HG02763 (cell line): ENCODE results near the gene HRH2.
"Not testable (repeated sequence)": the region's sequence is repeated elsewhere in the genome, so short reads cannot be mapped to it uniquely, and the experiment has no call there.

ENCODE experiments used
- ATAC-seq: cut with Tn5 transposase; IDR thresholded peaks from one replicate; pipeline ENCODE4 v1.9.1; 2021; ENCODE audit warnings: mild to moderate bottlenecking, moderate library complexity; ENCODE audit not compliant: unreplicated experiment

The HRH2 gene

DNA sequence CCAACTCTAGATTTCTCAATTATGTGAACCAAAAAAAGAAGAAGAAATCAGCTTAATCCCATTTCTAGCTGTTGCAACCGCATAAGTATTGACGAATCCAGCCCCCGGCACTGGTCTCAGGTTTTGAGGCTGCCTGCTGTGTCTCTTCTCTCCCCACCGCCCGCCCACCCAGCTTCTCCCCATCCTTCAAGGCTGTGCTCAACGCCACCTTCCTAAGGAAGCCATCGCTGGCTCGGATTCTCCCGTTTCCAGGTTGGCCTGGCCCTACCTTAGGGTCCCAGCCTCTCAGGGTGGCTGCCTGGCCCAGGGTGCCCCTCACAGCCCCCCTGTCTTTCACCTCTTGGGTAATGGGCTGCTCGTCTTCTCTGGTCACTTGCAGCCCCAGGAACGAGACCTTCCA lies 77.8 kb downstream of the HRH2 start:
- ATAC-seq, result no peak

DNA sequence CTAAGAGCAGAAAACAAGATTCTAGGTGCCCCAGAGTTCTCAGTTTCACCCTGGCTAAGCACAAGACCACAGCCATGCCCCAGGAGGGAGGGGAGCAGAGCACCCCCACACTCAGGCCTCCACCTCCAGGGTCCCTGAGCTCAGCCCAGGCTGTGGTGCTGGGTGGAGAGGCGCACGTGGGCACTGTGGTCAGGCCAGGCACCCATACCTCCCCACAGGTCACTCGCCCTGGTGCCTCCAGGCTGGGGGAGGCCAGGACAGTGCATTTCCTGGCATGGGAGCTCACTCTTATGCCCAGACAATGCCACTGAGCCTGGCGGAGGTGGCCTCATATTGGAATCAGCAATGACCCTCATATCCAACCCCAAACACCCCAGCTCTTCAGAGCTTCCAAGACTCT lies 78.8 kb downstream of the HRH2 start:
- ATAC-seq, result no peak

DNA sequence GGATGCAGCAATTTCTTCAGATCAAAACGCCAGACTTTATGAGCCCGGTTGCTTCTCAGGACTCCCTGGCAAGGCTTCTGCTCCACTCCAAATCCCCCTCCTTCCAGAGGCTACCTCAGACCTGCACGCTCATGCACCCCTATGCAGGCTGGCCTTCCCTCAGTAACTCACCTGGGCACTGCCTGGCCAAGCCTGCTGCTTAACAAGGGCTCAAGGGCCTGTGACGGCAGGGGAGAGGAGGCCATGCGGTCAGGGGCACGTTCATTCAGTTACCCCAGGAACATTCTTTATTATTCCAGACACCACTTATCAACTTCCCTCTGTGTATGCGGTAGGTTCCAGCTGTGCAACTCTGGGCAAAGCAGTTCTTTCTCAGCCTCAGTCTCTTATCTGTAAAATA lies 79.6 kb downstream of the HRH2 start:
- no peak for ATAC-seq

DNA sequence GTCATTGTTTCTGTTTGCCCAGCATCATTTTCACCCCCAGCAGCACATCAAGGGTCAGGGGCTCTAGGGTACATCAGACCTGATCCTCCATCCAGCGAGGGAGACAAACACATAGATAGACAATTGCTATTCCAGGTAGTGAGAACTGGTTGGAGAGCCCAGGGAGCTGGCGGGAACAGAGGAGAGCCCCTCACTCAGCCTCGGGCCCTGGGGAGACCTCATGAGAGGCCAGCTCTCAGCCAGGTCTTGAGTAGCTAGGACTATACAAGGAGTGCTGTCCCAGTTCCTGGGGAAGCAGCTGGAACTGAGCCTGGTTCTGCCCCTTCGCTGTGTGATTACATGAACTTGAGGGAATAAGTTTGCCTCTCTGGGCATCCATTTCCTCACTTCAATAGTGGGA lies 80.3 kb downstream of the HRH2 start:
- no peak for ATAC-seq

DNA sequence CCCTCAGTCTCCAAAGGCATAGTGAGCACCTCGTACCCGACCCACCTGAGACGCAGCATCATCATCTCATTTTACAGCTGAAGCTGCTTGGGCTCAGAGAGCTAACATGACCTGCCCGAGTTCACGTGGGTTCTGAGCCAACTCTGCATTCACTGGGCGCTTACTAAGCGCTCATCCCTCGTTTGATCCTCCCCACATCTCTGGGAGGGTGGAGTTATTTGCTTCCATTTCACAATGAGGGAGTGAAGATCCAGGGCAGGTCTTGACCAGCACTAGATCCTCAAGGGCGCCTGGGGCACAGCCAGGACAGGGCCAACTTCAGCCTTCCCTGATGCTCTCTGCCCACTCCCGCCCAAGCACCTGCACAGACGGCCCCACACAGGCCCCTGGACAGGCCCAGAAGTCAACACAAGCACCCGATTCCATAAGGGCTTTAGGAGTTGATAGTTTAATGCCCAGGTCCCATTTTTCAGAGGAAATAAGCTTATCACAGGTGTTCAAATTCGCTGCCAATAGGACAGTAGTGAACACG lies 80.8 kb downstream of the HRH2 start:
- no peak for ATAC-seq

DNA sequence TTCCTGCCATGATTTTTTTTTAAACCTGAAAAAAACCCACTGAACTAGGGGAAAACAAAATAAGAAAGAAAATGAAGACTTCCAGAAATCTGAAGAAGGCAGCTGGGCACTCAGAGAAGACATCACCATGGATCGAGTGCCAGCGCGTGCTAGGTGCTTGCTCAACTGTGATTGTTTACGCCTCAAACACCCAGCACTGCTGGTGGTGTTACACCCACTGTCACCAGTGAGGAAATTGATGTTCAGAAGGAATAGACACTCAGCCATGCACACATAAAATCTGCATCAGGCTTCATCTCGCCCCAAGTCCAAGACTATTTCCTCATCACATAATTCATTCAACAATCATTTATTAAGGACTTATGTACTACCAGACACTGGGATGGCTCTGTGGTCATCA lies 82.1 kb downstream of the HRH2 start:
- ATAC-seq, result no peak

DNA sequence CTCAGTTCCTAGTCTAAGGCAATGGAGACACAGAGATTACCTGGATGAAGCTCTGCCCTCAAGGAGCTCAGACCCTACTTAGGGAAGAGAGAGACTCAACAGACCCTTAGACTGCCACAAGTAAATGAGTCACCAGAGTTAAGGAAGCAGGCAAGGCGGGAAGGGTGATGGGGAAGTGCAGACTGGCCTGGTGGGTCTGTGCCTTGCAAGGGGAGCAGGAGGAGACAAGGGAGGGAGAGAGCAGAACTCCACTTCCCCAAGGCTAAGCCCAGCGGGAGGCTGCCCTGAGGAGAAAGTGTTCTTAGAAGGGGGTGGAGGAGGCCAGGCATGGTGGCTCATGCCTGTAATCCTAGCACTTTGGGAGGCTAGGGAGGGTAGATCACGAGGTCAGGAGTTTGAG lies 83.7 kb downstream of the HRH2 start:
- ATAC-seq, result no peak

DNA sequence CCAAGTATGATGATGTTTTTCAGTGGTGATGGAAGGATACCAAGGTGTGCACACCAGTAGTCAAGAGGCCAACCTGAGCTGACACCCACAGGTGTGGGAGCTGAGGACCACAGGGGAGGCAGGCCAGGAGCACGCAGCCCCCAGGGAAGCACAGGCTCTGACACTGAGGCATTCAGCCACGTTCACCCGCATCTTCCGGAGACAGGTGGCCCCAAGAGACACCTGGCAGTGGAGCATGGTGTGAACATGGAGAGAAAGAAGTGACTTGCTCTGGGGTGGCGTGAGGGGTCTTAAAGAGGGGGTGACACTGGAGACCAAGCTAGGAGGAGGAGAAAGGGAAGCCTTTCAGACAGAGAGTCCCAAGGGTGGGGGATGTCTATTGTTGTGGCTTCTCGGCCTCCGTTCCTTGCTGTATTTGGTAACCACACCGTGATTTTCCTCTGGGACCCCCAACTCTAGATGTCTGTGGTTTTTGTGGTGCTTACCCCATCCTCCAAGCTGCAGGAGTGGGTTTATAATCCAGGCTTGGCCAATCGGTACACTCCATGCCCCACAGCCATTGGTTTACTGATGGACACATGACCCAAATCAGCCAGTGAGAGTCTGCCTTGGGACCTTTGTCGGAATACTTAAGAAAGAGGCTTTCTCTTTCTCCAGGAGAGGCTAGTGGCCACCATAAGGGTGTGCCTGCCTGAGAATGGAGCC lies 84.6 kb downstream of the HRH2 start:
- ATAC-seq, result no peak

DNA sequence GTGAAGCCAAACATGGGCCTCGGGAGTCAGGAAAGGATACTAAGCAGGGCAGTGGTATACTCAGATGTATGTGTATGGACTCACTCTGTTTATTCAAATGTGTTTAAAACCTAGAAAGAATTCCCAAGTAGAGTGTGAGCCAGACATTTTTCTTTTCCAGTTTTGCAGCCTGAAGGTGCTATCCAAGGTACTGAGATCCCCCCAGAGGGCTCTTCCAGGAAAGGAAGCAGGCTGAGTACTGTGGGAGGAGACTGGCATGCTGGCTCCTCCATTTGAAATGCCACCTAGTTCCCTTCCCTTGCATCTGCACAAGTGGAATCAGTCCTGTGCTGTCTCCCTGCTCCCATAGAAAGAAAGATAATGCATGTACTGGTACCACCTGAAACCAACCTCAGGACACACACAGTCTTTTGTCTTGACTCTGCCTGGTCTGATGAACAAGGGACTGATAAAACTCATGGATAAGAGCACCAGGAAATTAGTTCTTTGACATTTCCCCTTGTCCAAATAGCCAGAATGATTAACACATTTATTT lies 85.9 kb downstream of the HRH2 start:
- ATAC-seq, result no peak

DNA sequence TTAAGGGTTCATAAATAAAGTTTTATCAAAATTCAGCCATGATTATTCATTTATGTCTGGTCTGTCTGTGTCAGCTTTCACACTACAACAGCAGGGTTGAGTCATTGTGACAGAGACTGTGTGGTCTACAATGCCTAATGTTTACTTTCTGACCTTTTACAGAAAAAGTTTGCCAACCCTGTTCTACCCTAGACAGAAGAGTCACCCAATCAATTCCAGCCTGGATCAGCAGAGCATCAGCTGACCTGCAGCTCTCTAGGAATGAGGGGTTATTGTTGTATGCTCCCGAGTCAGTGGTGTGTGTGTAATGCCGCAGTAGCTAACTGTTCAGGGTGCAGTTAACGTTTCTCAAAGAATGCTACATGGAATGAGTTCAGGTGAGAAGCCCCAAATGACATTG lies 87.3 kb downstream of the HRH2 start:
- no peak for ATAC-seq

DNA sequence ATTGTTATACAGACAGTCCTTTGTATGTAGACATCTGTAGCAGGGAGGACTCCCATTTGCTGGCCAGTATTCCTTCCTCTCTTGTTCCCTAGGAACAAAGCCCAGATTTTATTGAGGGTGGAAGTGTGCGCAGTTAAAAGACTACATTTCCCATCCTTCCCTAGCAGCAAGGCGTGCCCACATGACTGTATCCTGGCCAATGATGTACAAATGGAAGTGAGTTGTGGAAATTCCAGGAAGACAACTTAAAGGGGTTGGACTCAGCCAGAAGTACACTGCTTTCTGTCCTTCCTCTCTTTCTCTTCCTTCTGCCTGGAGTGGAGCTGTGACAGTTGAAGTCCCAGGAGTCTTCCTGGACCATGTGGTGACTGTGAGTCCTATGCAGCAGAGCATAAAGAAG lies 89.0 kb downstream of the HRH2 start:
- ATAC-seq, result no peak

DNA sequence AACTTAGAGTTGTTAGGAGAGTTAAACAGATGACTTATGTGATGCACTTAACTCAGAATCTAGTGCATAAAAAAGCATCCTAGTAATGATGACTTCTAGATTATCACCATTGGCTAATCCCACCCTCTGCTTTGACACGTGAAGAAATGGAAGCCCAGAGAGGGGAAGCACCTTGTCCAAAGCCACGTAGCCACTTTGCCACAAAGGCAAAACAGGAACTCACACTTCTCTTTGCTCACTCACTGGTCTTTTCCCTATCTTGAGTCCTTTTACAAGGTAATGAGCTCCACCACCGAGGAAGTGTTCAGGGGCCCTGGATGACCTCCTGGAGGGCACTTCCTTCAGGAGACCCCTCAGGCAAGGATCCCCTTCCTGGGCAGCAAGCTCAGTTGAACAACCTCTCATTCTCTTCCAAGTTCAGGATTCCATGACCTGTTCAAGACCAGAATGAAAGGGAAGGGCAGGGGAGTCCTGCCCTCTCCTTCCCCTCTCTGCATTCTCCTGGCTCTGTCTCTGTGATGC lies 89.7 kb downstream of the HRH2 start:
- no peak for ATAC-seq

DNA sequence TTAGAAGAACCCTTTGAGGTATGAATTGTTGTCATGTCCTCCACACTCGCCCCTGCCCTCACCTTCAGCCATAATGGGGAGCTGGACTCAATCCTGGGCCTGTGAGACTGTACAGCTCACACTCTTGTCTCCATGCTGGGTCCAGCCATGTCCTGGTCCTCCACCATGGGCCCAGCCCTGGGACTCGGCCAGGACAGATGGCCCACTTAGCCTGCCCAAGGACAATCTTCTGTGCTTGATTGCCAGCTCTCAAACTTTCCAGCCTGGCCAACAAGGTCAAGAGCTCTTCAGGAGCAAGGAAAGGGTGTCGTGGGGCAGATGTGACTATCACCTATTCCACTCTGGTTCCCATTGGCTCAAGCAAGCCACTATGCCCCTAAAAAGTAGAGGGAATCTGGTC lies 90.8 kb downstream of the HRH2 start:
- no peak for ATAC-seq

DNA sequence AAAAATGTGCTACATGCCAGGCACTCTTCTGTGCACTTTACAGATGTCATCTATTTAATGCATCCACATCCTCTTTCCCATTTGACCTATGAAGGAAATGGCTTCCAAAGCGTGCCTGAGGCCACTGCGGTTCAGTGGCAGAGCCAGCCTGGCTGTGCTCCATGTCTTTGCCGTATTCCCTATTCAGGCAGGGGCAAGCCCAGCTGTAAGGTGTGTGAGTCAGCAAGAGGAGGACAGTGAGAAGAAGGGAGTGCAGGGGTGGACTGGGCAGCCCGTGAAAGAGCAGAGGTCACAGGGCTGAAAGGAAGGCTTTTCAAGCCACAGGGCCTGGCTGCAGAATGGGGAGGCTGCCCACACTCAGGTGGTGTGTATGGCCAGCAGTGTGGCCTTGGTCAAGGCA lies 91.7 kb downstream of the HRH2 start:
- no peak for ATAC-seq

DNA sequence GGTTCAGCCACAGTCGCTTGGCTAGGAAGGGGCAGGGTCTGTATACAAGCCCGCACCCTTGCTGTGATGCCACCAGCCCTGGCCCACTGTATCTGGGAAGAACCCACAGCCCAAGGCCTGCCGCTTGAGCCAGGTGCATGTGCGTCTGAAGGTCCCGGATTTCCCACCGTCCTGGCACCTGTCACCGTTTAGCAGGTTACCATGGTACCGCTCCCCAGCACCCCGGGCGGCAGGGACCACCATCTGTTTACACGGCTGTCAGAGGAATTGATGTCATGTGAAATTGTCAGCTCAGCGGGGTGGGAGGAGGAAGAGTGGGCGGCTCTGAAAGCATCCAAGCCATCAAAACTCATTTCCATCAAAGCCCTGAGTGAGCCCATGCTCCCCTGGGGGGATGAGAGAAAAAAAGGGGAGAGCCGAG lies 92.7 kb downstream of the HRH2 start:
- no peak for ATAC-seq

DNA sequence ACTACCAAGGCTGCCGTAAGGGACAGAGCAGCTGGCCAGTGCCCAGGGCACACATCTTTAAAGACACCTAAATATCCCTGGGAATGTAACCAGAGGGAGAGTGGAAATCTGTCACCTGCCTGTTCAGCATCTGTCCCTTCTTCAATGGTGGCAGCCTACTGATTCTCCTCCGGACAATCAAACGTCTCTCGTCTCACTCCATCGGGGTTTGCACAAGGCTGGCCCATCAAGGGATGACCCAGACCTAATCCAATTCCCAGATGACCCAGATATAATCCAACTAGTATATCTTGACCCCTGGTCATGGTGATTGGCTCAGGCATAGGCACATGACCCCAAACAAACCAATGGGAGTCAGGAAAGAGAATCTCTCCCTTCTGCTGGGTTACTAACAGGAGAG lies 93.5 kb downstream of the HRH2 start:
- no peak for ATAC-seq

DNA sequence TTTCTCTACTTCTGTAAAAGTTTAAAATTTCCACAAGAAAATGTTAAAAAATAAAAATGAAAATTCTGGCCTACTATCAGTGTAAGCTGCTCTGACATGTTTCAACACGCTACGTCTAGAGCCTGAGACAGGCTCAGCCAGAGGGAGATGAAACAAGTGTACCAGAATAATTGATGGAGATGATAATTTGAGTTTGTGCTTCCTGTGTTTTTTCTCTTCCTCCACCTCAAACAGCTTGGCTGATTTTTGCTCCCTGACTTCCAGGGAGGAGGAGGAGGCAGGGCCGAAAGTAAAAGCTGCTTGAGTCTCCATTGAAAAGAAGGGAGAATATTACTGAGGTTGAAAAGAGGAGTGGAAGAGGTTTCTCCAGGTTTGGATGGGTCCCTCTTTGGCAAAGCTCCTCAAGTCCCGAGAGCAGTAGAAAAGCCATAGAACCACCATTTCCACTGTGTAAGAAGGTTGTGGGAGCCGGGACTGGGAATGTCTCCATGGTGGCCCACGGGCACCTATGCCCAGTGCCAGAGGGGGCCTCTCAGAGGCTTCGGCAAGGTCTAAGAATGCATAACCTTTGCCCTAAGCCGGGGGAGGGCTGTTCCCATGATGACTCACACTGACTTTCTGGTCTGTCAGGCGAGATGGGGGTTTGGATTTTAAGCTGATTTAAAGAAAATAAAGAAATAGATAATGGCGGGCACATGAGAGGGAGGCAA lies 95.1 kb downstream of the HRH2 start:
- no peak for ATAC-seq

DNA sequence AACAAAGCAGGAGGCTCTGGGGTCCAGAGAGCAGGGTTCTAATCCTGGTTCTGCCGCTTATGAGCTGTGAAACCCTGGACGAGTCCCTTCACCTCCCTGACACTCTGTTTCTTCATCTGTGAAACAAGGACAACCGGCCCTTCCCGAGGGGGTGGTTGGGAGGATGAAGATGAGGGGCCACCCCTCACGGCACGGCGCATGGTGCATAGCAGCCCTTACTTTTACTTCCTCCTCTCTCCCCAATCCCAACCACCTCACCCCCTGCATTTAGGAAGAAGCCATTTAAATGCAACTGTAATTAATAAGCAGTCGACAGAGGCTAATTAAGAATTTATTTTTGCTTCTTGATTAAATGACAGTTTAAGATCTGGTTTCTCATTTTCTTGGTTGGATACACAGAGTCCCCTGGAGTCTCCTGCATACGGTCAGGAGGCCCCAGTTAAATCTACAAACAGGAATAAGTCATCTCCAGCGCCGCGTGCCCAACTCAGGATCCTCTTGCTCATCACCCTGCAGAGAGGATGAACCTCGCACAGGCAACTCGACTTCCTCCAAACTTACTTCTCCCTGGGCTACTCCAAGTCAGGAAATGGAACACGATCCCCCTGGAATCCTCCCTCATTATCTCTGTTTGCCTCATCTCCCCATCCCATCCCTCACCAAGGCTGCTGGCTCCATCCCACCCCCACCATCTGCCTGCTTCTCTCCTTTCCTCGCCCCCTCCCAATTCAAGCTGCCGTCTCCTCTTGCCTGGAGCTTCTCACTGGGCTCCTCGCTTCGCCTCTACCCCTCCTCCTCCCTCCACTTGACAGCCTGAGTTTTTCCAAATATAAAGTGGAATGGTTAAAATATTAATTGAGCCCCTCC lies 95.9 kb downstream of the HRH2 start:
- no peak for ATAC-seq

DNA sequence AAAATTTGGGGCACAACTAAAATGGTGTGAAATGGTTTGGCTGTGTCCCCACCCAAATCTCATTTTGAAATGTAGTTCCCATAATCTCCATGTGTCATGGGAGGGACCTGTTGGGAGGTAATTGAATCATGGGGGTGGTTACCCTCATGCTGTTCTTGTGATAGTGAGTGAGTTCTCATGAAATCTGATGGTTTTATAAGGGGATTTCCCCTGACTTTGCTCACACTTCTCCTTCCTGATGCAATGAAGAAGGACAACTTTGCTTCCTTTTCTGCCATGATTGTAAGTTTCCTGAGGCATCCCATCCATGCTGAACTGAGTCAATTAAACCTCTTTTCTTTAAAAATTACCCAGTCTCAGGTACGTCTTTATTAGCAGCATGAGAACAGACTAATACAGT lies 102.1 kb downstream of the HRH2 start:
- not testable (repeated sequence) for ATAC-seq
